H1 (cell line): ENCODE data around the gene BLOC1S4. TPM values are rescaled to one million over a fixed set of nuclear protein-coding genes. Genes with fewer than 3 reads are reported as not detected.

Source experiments
- CTCF ChIA-PET: fragments of 300-600 bp; sonication (Branson Sonifier 250); formaldehyde crosslinking; loops from one replicate; lab custom pipeline; 2021; ENCODE audit not compliant: partially characterized antibody; lab: Charles Lee
- POLR2A ChIA-PET: fragments of 300-600 bp; sonication (Branson Sonifier 250); formaldehyde crosslinking; loops from one replicate; lab custom pipeline; 2021; ENCODE audit warnings: inconsistent platforms; ENCODE audit not compliant: partially characterized antibody; lab: Charles Lee
- DNase-seq, 2 experiments: peaks; one replicate each; pipeline versions ENCODE4 v3.0.0 to v3.0.0-alpha.2; 2010 to 2022; ENCODE audit warnings: low spot score in 2 of 2, low read depth in 1 of 2, mixed read lengths in 1 of 2
- FAIRE-seq: peaks from 2 replicates; lab custom pipeline; 2011; peaks lifted over from hg19 to GRCh38; lab: Jason Lieb, UNC
- H2AFZ ChIP-seq: 2 replicates; pipeline ENCODE4 v1.8.1; 2012; ENCODE audit warnings: low read length, inconsistent platforms
- H2AK5ac ChIP-seq: 2 replicates; pipeline ENCODE4 v1.6.1; 2013; ENCODE audit warnings: low read depth, low read length
- H2BK120ac ChIP-seq: replicated peaks from 2 replicates; pipeline ENCODE3; 2013; ENCODE audit warnings: low read depth, low read length, inconsistent platforms
- H2BK12ac ChIP-seq: 2 replicates; pipeline ENCODE4 v1.6.1; 2013; ENCODE audit warnings: low read depth, low read length
- H2BK15ac ChIP-seq: 2 replicates; pipeline ENCODE4 v1.6.1; 2013; ENCODE audit warnings: low read length
- H2BK20ac ChIP-seq: 2 replicates; pipeline ENCODE4 v1.6.1; 2013; ENCODE audit warnings: low read length
- H2BK5ac ChIP-seq: 2 replicates; pipeline ENCODE4 v1.6.1; 2013; ENCODE audit warnings: low read depth, low read length
- H3K14ac ChIP-seq: 2 replicates; pipeline ENCODE4 v1.6.1; 2013; ENCODE audit warnings: inconsistent platforms; ENCODE audit not compliant: insufficient read length
- H3K18ac ChIP-seq: 2 replicates; pipeline ENCODE4 v1.6.1; 2013; ENCODE audit warnings: low read length; ENCODE audit errors: extremely low read depth
- H3K23ac ChIP-seq: 2 replicates; pipeline ENCODE4 v1.6.1; 2013; ENCODE audit warnings: inconsistent platforms; ENCODE audit not compliant: insufficient read length
- H3K23me2 ChIP-seq: 2 replicates; pipeline ENCODE4 v1.6.1; 2013; ENCODE audit warnings: low read depth, low read length
- H3K27ac ChIP-seq: 2 replicates; pipeline ENCODE4 v1.6.1; 2011; ENCODE audit warnings: low read depth, low read length, inconsistent platforms
- H3K27me3 ChIP-seq, 4 experiments: replicated peaks in 1 of 4; 1 replicate in 1 of 4; 2 replicates in 3 of 4; pipeline versions ENCODE4 v1.6.1 to v1.8.1; 2011 to 2013; ENCODE audit warnings: low read length in 3 of 4, mild to moderate bottlenecking in 3 of 4, inconsistent platforms in 2 of 4, mixed read lengths in 2 of 4, moderate library complexity in 1 of 4; ENCODE audit not compliant: control insufficient read depth in 3 of 4, insufficient read depth in 3 of 4; ENCODE audit errors: extremely low read depth in 1 of 4
- H3K36me3 ChIP-seq, 4 experiments: 2 replicates each; pipeline versions ENCODE4 v1.6.1 to v1.8.1; 2011 to 2013; ENCODE audit warnings: mild to moderate bottlenecking in 4 of 4, low read length in 3 of 4, moderate library complexity in 2 of 4, control low read depth in 1 of 4, inconsistent platforms in 1 of 4; ENCODE audit not compliant: insufficient read depth in 4 of 4, control insufficient read depth in 2 of 4
- H3K4ac ChIP-seq: replicated peaks from 2 replicates; pipeline ENCODE3; 2013; ENCODE audit warnings: low read length, low read depth, mixed read lengths, inconsistent platforms; ENCODE audit not compliant: insufficient read length
- H3K4me1 ChIP-seq, 4 experiments: replicated peaks in 1 of 4; 1 replicate in 1 of 4; 2 replicates in 3 of 4; pipeline versions ENCODE4 v1.6.1 to v1.8.1; 2011 to 2013; ENCODE audit warnings: low read length in 3 of 4, inconsistent platforms in 2 of 4, mixed read lengths in 1 of 4; ENCODE audit not compliant: insufficient read depth in 4 of 4, control insufficient read depth in 3 of 4
- H3K4me2 ChIP-seq, 2 experiments: 2 replicates each; pipeline versions ENCODE4 v1.6.1 to v1.8.1; 2011 to 2013; ENCODE audit warnings: low read depth in 2 of 2, low read length in 2 of 2, control low read depth in 1 of 2, inconsistent platforms in 1 of 2, mild to moderate bottlenecking in 1 of 2; ENCODE audit not compliant: insufficient read depth in 1 of 2
- H3K4me3 ChIP-seq, 4 experiments: fragments of 200-600, 300-600 bp in 1 of 4; sonication (generic), shearing (Covaris generic), sonication (Bioruptor Twin) in 1 of 4; 2 replicates each; pipeline versions ENCODE4 v1.5.1 to v1.8.1; 2011 to 2016; ENCODE audit warnings: low read length in 4 of 4, low read depth in 3 of 4, control low read depth in 2 of 4, inconsistent platforms in 2 of 4, mild to moderate bottlenecking in 2 of 4, mixed read lengths in 1 of 4, moderate library complexity in 1 of 4; ENCODE audit not compliant: insufficient read depth in 2 of 4; ENCODE audit errors: extremely low read depth in 1 of 4
- H3K56ac ChIP-seq: replicated peaks from 2 replicates; pipeline ENCODE3; 2013; ENCODE audit warnings: low read depth, mild to moderate bottlenecking, mixed read lengths, low read length, inconsistent platforms; ENCODE audit not compliant: insufficient read length
- H3K79me1 ChIP-seq: 2 replicates; pipeline ENCODE4 v1.6.1; 2013; ENCODE audit warnings: low read depth, low read length, control low read depth
- H3K79me2 ChIP-seq, 2 experiments: 2 replicates each; pipeline versions ENCODE4 v1.6.1 to v1.8.1; 2012 to 2013; ENCODE audit warnings: low read length in 2 of 2, mild to moderate bottlenecking in 2 of 2, inconsistent platforms in 1 of 2; ENCODE audit not compliant: insufficient read depth in 2 of 2, control insufficient read depth in 1 of 2
- H3K9ac ChIP-seq, 4 experiments: replicated peaks in 1 of 4; 1 replicate in 1 of 4; 2 replicates in 3 of 4; pipeline versions ENCODE4 v1.6.1 to v1.8.1; 2011 to 2013; ENCODE audit warnings: low read depth in 3 of 4, low read length in 3 of 4, control low read depth in 2 of 4, mild to moderate bottlenecking in 2 of 4, moderate library complexity in 2 of 4, inconsistent platforms in 1 of 4; ENCODE audit errors: extremely low read depth in 1 of 4
- H3K9me3 ChIP-seq, 2 experiments: 2 replicates each; pipeline versions ENCODE4 v1.6.1 to v1.8.1; 2012 to 2013; ENCODE audit warnings: mild to moderate bottlenecking in 2 of 2, moderate library complexity in 2 of 2, control low read depth in 1 of 2, inconsistent platforms in 1 of 2, low read depth in 1 of 2, low read length in 1 of 2, mixed read lengths in 1 of 2; ENCODE audit not compliant: insufficient read depth in 2 of 2
- H4K20me1 ChIP-seq, 2 experiments: replicated peaks in 1 of 2; 2 replicates each; pipeline versions ENCODE3 to v1.8.1; 2011 to 2013; ENCODE audit warnings: inconsistent platforms in 2 of 2, low read length in 2 of 2, mild to moderate bottlenecking in 1 of 2; ENCODE audit not compliant: insufficient read depth in 2 of 2, control insufficient read depth in 1 of 2
- H4K5ac ChIP-seq: 2 replicates; pipeline ENCODE4 v1.6.1; 2013; ENCODE audit warnings: low read length, low read depth, mixed read lengths, inconsistent platforms; ENCODE audit not compliant: insufficient read length
- H4K8ac ChIP-seq: 2 replicates; pipeline ENCODE4 v1.8.0; 2013; ENCODE audit warnings: mild to moderate bottlenecking, moderate library complexity, low read length, inconsistent platforms; ENCODE audit not compliant: insufficient read depth; ENCODE audit errors: extremely low read depth
- H4K91ac ChIP-seq: replicated peaks from 2 replicates; pipeline ENCODE3; 2013; ENCODE audit warnings: low read length, mixed read lengths, inconsistent platforms; ENCODE audit not compliant: insufficient read length
- BCL11A ChIP-seq, 2 experiments: IDR thresholded peaks; one replicate each; pipeline ENCODE4 v1.6.1; 2011; ENCODE audit warnings: low read depth in 2 of 2, low read length in 2 of 2, mild to moderate bottlenecking in 2 of 2
- EP300 ChIP-seq, 2 experiments: IDR thresholded peaks; 1 replicate in 1 of 2; 2 replicates in 1 of 2; pipeline ENCODE4 v1.6.1; 2011 to 2012; ENCODE audit warnings: low read depth in 2 of 2, low read length in 2 of 2, mild to moderate bottlenecking in 2 of 2, borderline replicate concordance in 1 of 2, inconsistent platforms in 1 of 2, moderate library complexity in 1 of 2
- JUN ChIP-seq: IDR thresholded peaks from 2 replicates; pipeline ENCODE4 v1.6.1; 2011; ENCODE audit warnings: low read depth, mild to moderate bottlenecking, improper control_type of control experiment, low read length
- MAX ChIP-seq: IDR thresholded peaks from 2 replicates; pipeline ENCODE4 v1.6.1; 2012; ENCODE audit warnings: inconsistent platforms
- WGBS, 2 experiments: shearing (Covaris generic) in 1 of 2; methylation state at CpG; one replicate each; pipeline versions ENCODE4 v1.1.6 to v1.1.7; 2013 to 2015; ENCODE audit warnings: low lambda C conversion rate in 2 of 2, mixed read lengths in 2 of 2, inconsistent platforms in 1 of 2, low coverage in 1 of 2, missing lambda C conversion rate in 1 of 2; ENCODE audit not compliant: insufficient replicate concordance in 2 of 2, insufficient coverage in 1 of 2, insufficient read length in 1 of 2; ENCODE audit errors: extremely low coverage in 1 of 2, missing lambda C conversion rate in 1 of 2; 5-methylcytosine and 5-hydroxymethylcytosine counted together
- polyA plus RNA-seq, 7 experiments: library from polyadenylated mRNA; depleted of rRNA in 3 of 7; stranded (reverse) in 5 of 7; unstranded in 2 of 7; fragments of >200 nt in 5 of 7; fragments of 200-250 nt in 2 of 7; gene quantifications; 1 replicate in 5 of 7; 2 replicates in 1 of 7; 4 replicates in 1 of 7; pipeline versions ENCODE4 v1.2.1 to v1.2.3, GENCODE V29; 2011 to 2013; ENCODE audit warnings: missing spikeins in 2 of 7, mixed read lengths in 2 of 7
- total RNA-seq: library from RNA; stranded (reverse); fragmentation: NEBNext Ultra II Directional; extraction: Animal tissue kit (Norgen Biotek cat#: 25700); gene quantifications from 2 replicates; pipeline ENCODE4 v1.2.1, GENCODE V29; 2021

Gene BLOC1S4
- total and polyA plus RNA-seq, 2 of the 8 experiments (the other 6 are each of a cell fraction or from before 2014, with no cell fraction given), result 19.1 to 27.8 TPM

GRCh38 chr4:6689506-6689960, 26.4 kb upstream of the BLOC1S4 start:
- H2AK5ac ChIP-seq, result 0 out of 2 replicates have a peak overlapping the region, but pooled peaks have one; percentile 86
- FAIRE-seq (no peak), DNase-seq (peak in 1 of 2 experiments; percentile 53)
- no peak overlapping the region for H2AFZ ChIP-seq
- H3K79me1 ChIP-seq, result peaks cover 4% of the 10 kb centered on the region
- no peak overlapping the region for H3K14ac ChIP-seq
- H3K4me3 ChIP-seq, result no peak overlapping the region
- H3K27ac ChIP-seq, result no peak overlapping the region
- no peak overlapping the region for H4K5ac ChIP-seq
- H4K91ac ChIP-seq, result peak overlapping the region; percentile 92
- no peak overlapping the region; a peak in 2 of 7 replicates for H3K9ac ChIP-seq
- WGBS, 2 experiments, result 85% methylated on average over 13 of the region's 15 CpGs; no CpG with 5 or more reads in 1 of the 2 experiments
- H3K79me2 ChIP-seq, result no peaks in the 10 kb centered on the region
- H3K4me1 ChIP-seq, result peaks cover 0 to 20% (median 16%) of the 10 kb centered on the region in 4 experiments; a peak in 6 of 7 replicates
- H3K18ac ChIP-seq, result peak overlapping the region; percentile 78
- 0 out of 7 replicates have a peak, but pooled peaks cover 0 to 2% (median 0%) of the 10 kb centered on the region in 4 experiments for H3K27me3 ChIP-seq
- CTCF ChIA-PET, result interaction anchor here (0.8 to 6.6 kb wide), 10 partner anchors 9 to 468 kb away, joined by 3 to 59 read pairs (median 4); partner anchors contain the start of gene BLOC1S4
- POLR2A ChIA-PET, result interaction anchor here (1.1 to 1.5 kb wide), 6 partner anchors 9 to 27 kb away, joined by 3 to 7 read pairs (median 4); partner anchors contain the start of gene BLOC1S4
- H3K23ac ChIP-seq, result no peak overlapping the region
- peaks cover 0 to 4% of the 10 kb centered on the region in 2 experiments; a peak in 2 of 4 replicates for H3K9me3 ChIP-seq
- 0 out of 4 replicates have a peak overlapping the region, but pooled peaks of 1 of the 2 experiments have one; percentile 13 for H3K4me2 ChIP-seq
- H2BK15ac ChIP-seq, result peak overlapping the region; percentile 95
- H3K4ac ChIP-seq, result peak overlapping the region; percentile 65
- no peaks in the 10 kb centered on the region; the same call in 1 of the 2 replicates for H3K23me2 ChIP-seq
- H3K36me3 ChIP-seq, result no peaks in the 10 kb centered on the region
- H2BK20ac ChIP-seq, result peak overlapping the region; percentile 80
- H3K56ac ChIP-seq, result no peak overlapping the region
- H2BK12ac ChIP-seq, result peak overlapping the region; percentile 98
- peaks cover 0 to 2% of the 10 kb centered on the region in 2 experiments for H4K20me1 ChIP-seq
- H2BK5ac ChIP-seq, result peak overlapping the region; percentile 93
- H4K8ac ChIP-seq, result peak overlapping the region; percentile 65; the same call in 1 of the 2 replicates
- peak overlapping the region; percentile 18 for H2BK120ac ChIP-seq
- TF ChIP-seq MAX (peak; percentile 37; the same call in 1 of the 2 replicates), EP300 (IDR thresholded peaks at IDR 0.05; ENCODE audit: borderline replicate concordance in 1 of 2, low read depth in 2 of 2, low read length in 2 of 2) (no peak), JUN (no peak), BCL11A (IDR thresholded peaks at IDR 0.05; ENCODE audit: low read depth in 2 of 2, low read length in 2 of 2) (no peak)
